Activated naive CD4-positive, alpha-beta T cell treated with anti-CD3 and anti-CD28 coated beads, Interleukin-2, amount 50 U/mL, for 16 hours (primary cell): ENCODE data around the gene PRRC1.
"Not testable (repeated sequence)": the region's sequence is repeated elsewhere in the genome, so short reads cannot be mapped to it uniquely, and the experiment has no call there.

Experiments used
- DNase-seq: peaks from one replicate; pipeline ENCODE4 v3.0.0-alpha.2; 2020

PRRC1 gene

GRCh38 chr5:127517480-127518318, at the start of gene PRRC1:
PRRC1 (plus strand) TSS chr5:127517640; CDS start chr5:127523480, 5,840 bp downstream.
- peak; percentile 88 for DNase-seq

GRCh38 chr5:127471211-127471610, 46.2 kb upstream of the PRRC1 start:
- no peak for DNase-seq

DNA sequence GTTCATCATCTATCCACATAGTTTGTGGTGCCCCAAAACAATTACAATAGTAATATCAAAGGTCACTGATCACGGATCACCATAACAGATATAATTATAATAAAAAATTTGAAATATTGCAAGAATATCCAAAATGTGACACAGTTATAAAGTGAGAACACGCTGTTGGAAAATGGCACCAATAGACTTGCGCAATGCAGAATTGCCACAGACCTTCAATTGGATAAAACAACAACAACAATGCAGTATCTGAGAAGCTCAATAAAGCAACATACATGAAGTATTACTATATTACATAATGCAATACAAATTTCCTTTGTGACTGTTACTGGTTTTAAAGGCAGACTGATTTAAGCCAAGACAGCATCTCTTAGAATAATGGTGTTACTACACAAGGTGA, 44.7 kb upstream of the PRRC1 start:
- DNase-seq = no peak

- no peak for DNase-seq
These were observed 31.0 kb upstream of the PRRC1 start for GRCh38 chr5:127486471-127486870.

DNA sequence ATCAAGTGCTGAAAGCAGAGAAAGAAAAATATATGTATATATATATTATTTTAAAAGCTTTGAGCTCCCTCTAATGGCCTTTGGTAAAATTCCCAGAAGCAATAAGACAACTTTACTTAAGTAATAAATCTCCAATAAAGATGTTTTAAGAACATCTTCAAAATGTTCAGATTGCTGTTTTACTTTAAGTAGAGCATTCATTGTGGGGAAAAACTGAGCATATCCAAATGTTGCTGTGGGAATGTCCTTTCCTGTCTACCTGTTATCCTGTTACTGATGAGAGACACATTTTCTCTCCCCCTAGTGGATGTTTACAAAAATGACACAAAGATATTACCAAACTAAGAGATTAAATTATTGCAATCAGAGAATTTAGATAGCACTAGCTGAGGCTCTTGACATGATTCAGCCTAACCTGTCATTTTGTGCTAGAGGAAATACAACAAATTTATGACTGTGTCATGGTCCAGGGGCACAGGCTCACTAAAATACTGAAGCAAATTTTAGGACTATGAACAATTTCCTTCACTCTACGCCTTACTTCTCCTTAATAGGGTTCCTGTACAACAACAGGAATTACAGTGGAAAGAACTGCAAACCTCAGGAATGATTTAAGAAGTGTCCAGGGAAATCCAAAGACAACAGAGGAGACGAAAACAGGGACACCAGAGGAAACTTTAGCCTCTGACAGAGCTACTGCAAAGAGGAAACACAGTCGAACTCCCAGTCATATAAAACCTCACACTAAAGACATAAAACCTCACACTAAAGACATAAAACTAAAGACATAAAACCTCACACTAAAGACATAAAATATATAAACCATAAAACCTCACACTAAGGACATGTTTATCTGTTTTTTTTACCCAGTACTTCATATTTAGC, 24.3 kb upstream of the PRRC1 start:
- DNase-seq = no peak

GRCh38 chr5:127498548-127498947, 18.9 kb upstream of the PRRC1 start:
- no peak for DNase-seq

DNA sequence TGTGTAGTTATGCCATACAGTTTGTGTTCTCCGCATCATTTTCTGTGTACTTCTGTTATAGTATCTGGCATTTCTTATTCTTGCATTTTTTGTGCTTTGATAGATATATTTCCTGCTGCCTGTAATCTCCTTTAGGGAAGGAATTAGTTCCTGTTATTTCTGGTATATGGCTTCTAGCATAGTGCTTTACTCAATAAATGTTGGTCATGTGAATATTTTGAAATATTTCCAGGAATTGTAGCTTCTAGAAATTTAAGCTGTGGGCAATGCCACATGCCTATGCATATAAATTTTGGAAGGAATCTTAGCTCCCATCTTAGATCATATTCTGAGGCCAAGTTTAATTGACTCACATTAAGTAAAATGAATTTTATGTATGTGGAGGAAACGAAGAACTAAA, 11.5 kb upstream of the PRRC1 start:
- no peak for DNase-seq

DNA sequence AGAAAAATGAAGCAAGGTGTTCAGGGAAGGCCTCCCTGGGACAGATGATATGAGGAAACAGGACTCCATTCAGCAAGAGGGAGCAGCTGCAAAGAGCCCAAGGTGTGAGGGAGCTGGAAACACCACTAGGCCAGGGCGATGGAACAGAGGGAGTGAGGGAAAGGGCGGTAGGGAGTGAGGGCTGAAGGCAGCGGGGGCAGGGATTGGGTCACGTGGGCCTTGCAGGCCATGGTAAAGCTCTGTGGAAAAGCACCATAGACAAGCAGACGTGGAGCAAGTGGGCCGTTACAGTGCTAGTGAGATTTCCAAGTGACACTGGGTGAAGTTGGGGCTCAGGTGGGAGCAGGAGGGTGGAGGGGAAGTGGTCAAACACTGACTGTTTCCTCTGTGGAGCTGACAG, 10.8 kb upstream of the PRRC1 start:
- no peak for DNase-seq

DNA sequence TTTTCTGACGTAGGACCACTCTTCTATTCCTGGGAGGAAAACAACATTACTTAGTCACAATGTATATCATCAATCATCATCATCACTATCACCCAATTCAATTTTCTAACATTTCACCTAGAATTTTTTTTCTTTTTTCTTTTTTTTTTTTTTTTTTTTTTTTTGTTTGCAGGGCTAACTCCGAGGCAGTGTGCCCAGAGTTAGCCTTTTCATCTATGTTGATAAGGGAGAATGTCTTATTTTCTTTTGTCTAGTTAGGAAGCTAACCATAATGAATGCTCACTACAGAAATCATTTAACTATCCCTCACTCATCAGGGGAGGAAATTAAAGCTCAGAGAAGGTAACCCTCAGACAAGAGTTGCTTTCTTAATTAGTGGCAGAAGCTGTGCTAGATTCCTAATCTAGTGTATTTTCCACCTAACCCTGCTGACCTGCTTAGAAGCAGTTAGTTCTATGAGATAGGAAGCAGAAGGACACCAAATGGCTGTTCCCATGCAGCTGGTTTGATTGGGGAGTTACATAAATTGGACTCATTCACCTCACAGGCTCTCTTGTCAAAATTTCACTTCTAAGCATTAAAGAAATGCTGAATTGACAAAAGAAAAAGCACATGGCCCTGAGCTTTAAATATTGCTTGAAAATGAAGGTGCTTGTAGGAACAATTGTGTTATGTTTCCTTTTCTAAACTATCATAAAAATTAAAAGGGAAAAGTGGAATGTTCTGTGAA, 8.6 kb upstream of the PRRC1 start:
- no peak for DNase-seq

DNA sequence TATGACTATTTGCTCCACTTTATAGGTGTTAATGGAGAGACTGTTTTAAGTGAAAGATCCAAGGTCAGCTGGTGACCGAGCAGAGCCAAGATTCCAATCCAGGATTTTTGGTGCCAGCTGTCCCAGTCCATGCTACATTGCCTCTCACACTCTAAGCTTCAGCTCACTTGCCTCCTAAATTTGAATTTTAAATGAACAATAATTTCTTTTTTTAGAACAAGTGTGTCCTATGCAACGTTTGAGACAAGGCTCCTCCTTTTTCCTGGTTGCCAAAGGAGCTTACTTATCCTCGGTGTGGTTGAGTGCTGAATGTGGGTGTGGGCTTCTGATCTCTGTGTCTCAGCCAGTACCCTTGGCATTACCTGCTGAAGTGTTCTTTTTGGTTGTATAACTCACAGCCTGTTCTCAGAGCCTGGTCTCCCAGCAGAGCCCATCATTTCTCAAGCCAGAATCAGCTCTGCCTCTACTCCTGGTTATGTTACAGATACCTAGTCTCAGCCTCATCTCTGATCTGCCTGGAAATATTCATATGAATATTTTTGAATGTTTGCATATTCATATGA, 4.0 kb upstream of the PRRC1 start:
- DNase-seq = no peak

DNA sequence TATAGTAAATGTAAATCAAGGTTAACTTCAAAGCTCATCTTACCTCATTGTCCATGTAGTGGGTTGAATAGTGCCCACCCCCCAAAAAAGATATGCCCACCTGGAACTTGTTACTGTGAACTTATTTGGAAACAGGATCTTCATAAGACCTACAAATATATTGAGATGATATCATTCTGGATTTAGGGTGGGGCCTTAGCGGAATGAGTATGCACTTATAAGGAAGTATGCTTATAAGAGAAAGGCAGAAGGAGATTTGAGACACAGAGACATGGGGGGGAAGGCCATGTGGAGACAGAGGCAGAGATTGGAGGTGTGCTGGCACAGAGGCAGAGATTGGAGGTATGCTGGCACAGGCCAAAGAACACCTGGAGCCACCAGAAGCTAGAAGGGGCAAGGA, 2.6 kb upstream of the PRRC1 start:
- DNase-seq = no peak

DNA sequence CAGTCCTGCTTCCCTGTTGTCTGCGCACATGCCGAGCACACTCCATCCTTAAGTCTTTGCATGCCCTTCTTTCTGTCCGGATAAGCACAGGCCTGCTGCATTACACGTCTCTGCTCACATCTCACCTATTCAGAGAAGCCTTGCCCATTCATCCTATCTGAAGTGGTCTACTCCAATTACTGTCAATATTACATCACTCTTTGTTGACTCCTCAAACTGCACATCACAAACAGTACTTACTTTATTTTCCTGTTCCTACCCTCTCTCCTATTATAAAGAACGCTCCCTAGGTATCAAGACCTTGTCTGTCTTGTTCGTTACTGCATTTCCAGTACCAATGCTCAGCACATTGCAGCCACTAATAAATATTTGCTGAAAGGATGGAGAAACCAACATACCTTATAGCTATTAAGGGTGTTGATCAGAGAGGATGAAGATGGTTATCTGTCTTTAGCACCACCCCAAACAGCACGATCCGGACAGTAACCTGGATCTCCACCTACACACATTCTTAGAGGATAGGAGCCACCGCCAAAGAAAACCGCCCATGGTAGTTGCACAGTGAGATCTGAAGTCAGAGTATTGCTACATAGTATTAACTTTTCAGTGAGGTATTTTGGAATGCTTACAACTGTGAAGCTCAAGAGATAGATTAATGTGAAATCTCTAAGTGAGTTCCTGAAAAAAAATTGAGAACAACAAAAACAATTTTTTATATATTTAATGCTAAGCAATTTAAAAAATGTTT, 1.6 kb upstream of the PRRC1 start:
- DNase-seq = no peak

DNA sequence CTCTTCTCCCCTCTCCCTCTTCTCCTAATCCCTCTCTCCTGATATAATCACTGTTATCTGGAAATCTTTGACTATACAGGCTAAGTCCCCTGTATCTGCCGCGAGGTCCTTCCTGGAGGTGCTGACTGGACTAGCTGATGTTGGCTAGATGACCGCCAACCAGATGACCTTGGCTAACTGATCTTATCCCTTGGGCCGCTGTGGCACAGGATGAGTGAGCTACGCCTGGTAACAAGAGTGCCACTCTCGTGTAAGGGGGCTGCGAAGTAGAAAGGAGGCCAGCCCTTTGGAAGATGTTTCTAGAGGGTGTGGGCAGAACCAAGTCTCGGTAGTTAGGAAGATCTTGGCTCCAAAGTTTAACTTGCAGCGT, 345 bp upstream of the PRRC1 start:
- DNase-seq = no peak

GRCh38 chr5:127518319-127518621, 830 bp downstream of the PRRC1 start:
- DNase-seq = no peak

GRCh38 chr5:127519527-127519926, 2.1 kb downstream of the PRRC1 start:
- no peak for DNase-seq

- DNase-seq = no peak
These were observed 3.8 kb downstream of the PRRC1 start for GRCh38 chr5:127521138-127521770.

- no peak for DNase-seq
These were observed 7.7 kb downstream of the PRRC1 start for GRCh38 chr5:127525181-127525580.

GRCh38 chr5:127529904-127530682, 12.7 kb downstream of the PRRC1 start:
- no peak for DNase-seq

DNA sequence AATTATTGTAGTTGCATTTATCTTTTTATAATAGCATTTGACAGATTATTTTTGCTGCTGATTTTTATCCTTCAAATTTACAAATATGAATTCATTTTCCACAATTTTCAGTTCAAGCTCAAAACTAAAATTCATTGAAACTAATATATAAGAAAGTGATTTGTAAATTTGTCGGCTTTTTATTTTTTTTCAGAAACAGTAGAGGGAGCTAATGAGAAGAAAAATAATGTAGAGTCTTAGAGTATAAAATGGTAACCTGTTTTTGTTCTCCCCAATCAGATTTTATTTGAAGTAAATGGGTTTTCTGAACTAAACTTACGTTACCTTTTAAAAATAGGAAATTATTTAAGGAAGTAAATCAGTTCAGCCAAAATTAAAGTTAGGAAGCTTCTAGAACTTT, 19.2 kb downstream of the PRRC1 start:
- DNase-seq = no peak

DNA sequence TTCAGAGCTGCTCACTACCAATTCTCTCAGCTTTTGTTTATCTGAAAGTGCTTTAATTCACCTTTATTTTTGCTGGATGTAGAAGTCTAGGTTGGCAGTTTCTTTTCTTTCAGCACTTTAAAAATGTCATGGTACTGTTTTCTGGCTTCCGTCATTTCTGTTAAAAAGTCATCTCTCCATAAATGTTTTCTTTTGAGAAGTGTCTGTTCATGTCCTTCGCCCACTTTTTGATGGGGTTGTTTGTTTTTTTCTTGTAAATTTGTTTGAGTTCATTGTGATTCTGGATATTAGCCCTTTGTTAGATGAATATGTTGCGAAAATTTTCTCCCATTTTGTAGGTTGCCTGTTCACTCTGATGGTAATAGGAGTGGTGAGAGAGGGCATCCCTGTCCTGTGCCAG, 23.1 kb downstream of the PRRC1 start:
- not testable (repeated sequence) for DNase-seq

- not testable (repeated sequence) for DNase-seq
These were observed 27.8 kb downstream of the PRRC1 start for GRCh38 chr5:127545249-127545648.
